Aorta (tissue), 5 donors: ENCODE measurements around the gene TAF15. TPM values are rescaled to one million over a fixed set of nuclear protein-coding genes. Genes with fewer than 3 reads are reported as not detected.

ENCODE experiments used
- ATAC-seq: fragments of 200-7000 bp; cut with Tn5 transposase; one replicate; pipeline ENCODE4 v1.9.1; 2022; ENCODE audit warnings: moderate library complexity; ENCODE audit not compliant: low FRiP score
- DNase-seq, 2 donors: peaks; one replicate each; pipeline ENCODE4 v3.0.0-alpha.2; 2020
- H3K27ac ChIP-seq, 2 donors: one replicate each; pipeline ENCODE4 v1.5.1; 2013; ENCODE audit warnings: low read length in 2 of 2, mild to moderate bottlenecking in 2 of 2, moderate library complexity in 2 of 2, control low read depth in 1 of 2, inconsistent platforms in 1 of 2, low read depth in 1 of 2
- H3K27me3 ChIP-seq, 2 donors: one replicate each; pipeline ENCODE4 v1.6.1; 2013; ENCODE audit warnings: control low read depth in 1 of 2, low read length in 1 of 2, mild to moderate bottlenecking in 1 of 2, moderate library complexity in 1 of 2; ENCODE audit not compliant: insufficient read depth in 2 of 2, control insufficient read depth in 1 of 2
- H3K36me3 ChIP-seq, 2 donors: one replicate each; pipeline ENCODE4 v1.6.1; 2013; ENCODE audit warnings: control low read depth in 1 of 2, low read length in 1 of 2, mild to moderate bottlenecking in 1 of 2; ENCODE audit not compliant: insufficient read depth in 2 of 2, control insufficient read depth in 1 of 2
- H3K4me1 ChIP-seq, 2 donors: one replicate each; pipeline ENCODE4 v1.6.1; 2013; ENCODE audit warnings: low read length in 2 of 2, control low read depth in 1 of 2, mild to moderate bottlenecking in 1 of 2, moderate library complexity in 1 of 2; ENCODE audit not compliant: insufficient read depth in 2 of 2, control insufficient read depth in 1 of 2
- H3K4me3 ChIP-seq, 2 donors: one replicate each; pipeline ENCODE4 v1.5.1; 2013; ENCODE audit warnings: low read length in 2 of 2, control low read depth in 1 of 2, mild to moderate bottlenecking in 1 of 2
- H3K9me3 ChIP-seq: one replicate; pipeline ENCODE4 v1.6.1; 2013; ENCODE audit warnings: mild to moderate bottlenecking, low read length; ENCODE audit not compliant: control insufficient read depth
- WGBS, 2 donors: extraction: QIAGEN DNeasy Blood & Tissue Kit; methylation state at CpG; one replicate each; pipeline ENCODE4 v1.1.7; 2013; 5-methylcytosine and 5-hydroxymethylcytosine counted together
- intact Hi-C, 2 donors: fragments of 100-400 bp; cut with DNase I; formaldehyde crosslinking; loops; one replicate each; pipeline versions ENCODE4 v1.14.2 to v1.15.0; 2022
- polyA plus RNA-seq, 2 donors: library from polyadenylated mRNA; stranded (reverse); fragments of 200-250 nt; gene quantifications; one replicate each; pipeline ENCODE4 v1.2.3, GENCODE V29; 2013
- total RNA-seq, 2 donors: library from RNA; stranded (reverse); fragmentation: NEBNext Ultra II Directional; extraction: Animal tissue kit (Norgen Biotek cat#: 25700); gene quantifications; one replicate each; pipeline ENCODE4 v1.2.1, GENCODE V29; 2021
- donor health status: healthy with polysubstance abuse.
- donor health status: Bipolar disorder and iron deficiency.
- donor health status: DM: no; HTN: no; CAD: no.
- donor health status: DM: no; HTN: no; CAD: no.
- donor health status: DM: yes; HTN: yes; CAD: no.

Gene TAF15
- total and polyA plus RNA-seq, 4 donors = 86.2 to 167 (median 139) TPM

- DNase-seq = peak in 1 of 2 donors; percentile 86
- H3K27ac ChIP-seq = no peak within 1 kb of the TSS
- intact Hi-C loops = no loop called here
Measured at GRCh38 chr17:35795007-35795870, 14.0 kb upstream of the TAF15 start, which contains the start of gene MMP28. MMP28 (minus strand) TSS chr17:35795641; CDS start chr17:35795377, 264 bp downstream.

GRCh38 chr17:35795871-35796265, 13.4 kb upstream of the TAF15 start:
- Histone ChIP-seq H3K4me3 (peak overlapping the region in 1 of 2 donors; percentile 37), H3K27ac (no peak overlapping the region), H3K4me1 (peaks cover 0 to 3% of the 10 kb centered on the region in 2 donors), H3K36me3 (no peaks in the 10 kb centered on the region), H3K27me3 (no peaks in the 10 kb centered on the region), H3K9me3 (no peaks in the 10 kb centered on the region)
- WGBS, 2 donors = 37 to 46% methylated on average over 8 of the region's 8 CpGs
- DNase-seq (no peak), ATAC-seq (no peak)
- intact Hi-C loops = no loop called here

More at GRCh38 chr17:35795007-35795870, 14.0 kb upstream of the TAF15 start, which contains the start of gene MMP28:
- peaks cover 0 to 2% of the 10 kb centered on the region in 2 donors for H3K4me1 ChIP-seq
- no peaks in the 10 kb centered on the region for H3K36me3 ChIP-seq
- H3K4me3 ChIP-seq = peak within 1 kb of the TSS; percentile 29 to 37
- ATAC-seq = peak; percentile 74
- H3K9me3 ChIP-seq = no peaks in the 10 kb centered on the region
- no peaks in the 10 kb centered on the region for H3K27me3 ChIP-seq
- 0 to 1% methylated on average over 57 to 89 of the region's 89 CpGs for WGBS, 2 donors

GRCh38 chr17:35796942-35797341, 12.3 kb upstream of the TAF15 start:
- 88 to 100% methylated on average over 1 of the region's 1 CpG for WGBS, 2 donors
- Histone ChIP-seq H3K9me3 (no peaks in the 10 kb centered on the region), H3K4me1 (peaks cover 0 to 3% of the 10 kb centered on the region in 2 donors), H3K4me3 (no peak overlapping the region), H3K27ac (no peak overlapping the region), H3K36me3 (no peaks in the 10 kb centered on the region), H3K27me3 (no peaks in the 10 kb centered on the region)
- ATAC-seq (no peak), DNase-seq (no peak)
- intact Hi-C loops = no loop called here

GRCh38 chr17:35797370-35797769, 11.9 kb upstream of the TAF15 start:
- intact Hi-C loops = no loop called here
- Histone ChIP-seq H3K4me3 (no peak overlapping the region), H3K27me3 (no peaks in the 10 kb centered on the region), H3K9me3 (no peaks in the 10 kb centered on the region), H3K27ac (no peak overlapping the region), H3K4me1 (peaks cover 0 to 3% of the 10 kb centered on the region in 2 donors), H3K36me3 (no peaks in the 10 kb centered on the region)
- ATAC-seq = no peak
- 85 to 91% methylated on average over 4 of the region's 4 CpGs for WGBS, 2 donors
- DNase-seq = no peak

GRCh38 chr17:35797918-35798317, 11.4 kb upstream of the TAF15 start:
- intact Hi-C loops = no loop called here
- H3K4me3 ChIP-seq = no peak overlapping the region
- no peak for DNase-seq
- no peak for ATAC-seq
- peaks cover 0 to 3% of the 10 kb centered on the region in 2 donors for H3K4me1 ChIP-seq
- no peaks in the 10 kb centered on the region for H3K9me3 ChIP-seq
- H3K27ac ChIP-seq = no peak overlapping the region
- no peaks in the 10 kb centered on the region for H3K36me3 ChIP-seq
- no peaks in the 10 kb centered on the region for H3K27me3 ChIP-seq
- WGBS, 2 donors = 77 to 82% methylated on average over 5 of the region's 5 CpGs

- Histone ChIP-seq H3K36me3 (no peaks in the 10 kb centered on the region), H3K4me3 (no peak overlapping the region), H3K27me3 (no peaks in the 10 kb centered on the region), H3K4me1 (peaks cover 0 to 3% of the 10 kb centered on the region in 2 donors), H3K27ac (peak overlapping the region in 1 of 2 donors; percentile 55), H3K9me3 (no peaks in the 10 kb centered on the region)
- intact Hi-C loops = no loop called here
- DNase-seq (peak; percentile 87 to 89), ATAC-seq (no peak)
Measured at GRCh38 chr17:35799942-35800341, 9.3 kb upstream of the TAF15 start.

- intact Hi-C loops = no loop called here
- no peak overlapping the region for H3K27ac ChIP-seq
- 42 to 43% methylated on average over 9 of the region's 9 CpGs for WGBS, 2 donors
- no peaks in the 10 kb centered on the region for H3K27me3 ChIP-seq
- H3K4me3 ChIP-seq = no peak overlapping the region
- DNase-seq (peak; percentile 87 to 88), ATAC-seq (peak; percentile 55)
- H3K36me3 ChIP-seq = no peaks in the 10 kb centered on the region
- H3K9me3 ChIP-seq = no peaks in the 10 kb centered on the region
- H3K4me1 ChIP-seq = peaks cover 0 to 3% of the 10 kb centered on the region in 2 donors
Measured at GRCh38 chr17:35801583-35802224, 7.6 kb upstream of the TAF15 start.

GRCh38 chr17:35804658-35805192, 4.6 kb upstream of the TAF15 start:
- peaks cover 0 to 3% of the 10 kb centered on the region in 2 donors for H3K4me1 ChIP-seq
- no peaks in the 10 kb centered on the region for H3K36me3 ChIP-seq
- H3K27ac ChIP-seq = no peak overlapping the region
- DNase-seq = no peak
- H3K4me3 ChIP-seq = no peak overlapping the region
- no peaks in the 10 kb centered on the region for H3K27me3 ChIP-seq
- 17 to 18% methylated on average over 1 of the region's 1 CpG for WGBS, 2 donors
- H3K9me3 ChIP-seq = no peaks in the 10 kb centered on the region
- peak; percentile 85 for ATAC-seq
- intact Hi-C loops = loop anchor here (1.0 to 5.0 kb wide), 3 partner anchors 40 to 432 kb away; partner anchors contain the start of genes PEX12 (in 1 of the 2) and SLFN11 (in 1 of the 2)
